ENCODE results near the gene RNF180. TPM values are rescaled to one million over a fixed set of nuclear protein-coding genes. Genes with fewer than 3 reads are reported as not detected.

Gene RNF180
- total RNA-seq, 1 donor from 2014 or later: 7.3 TPM

DNA sequence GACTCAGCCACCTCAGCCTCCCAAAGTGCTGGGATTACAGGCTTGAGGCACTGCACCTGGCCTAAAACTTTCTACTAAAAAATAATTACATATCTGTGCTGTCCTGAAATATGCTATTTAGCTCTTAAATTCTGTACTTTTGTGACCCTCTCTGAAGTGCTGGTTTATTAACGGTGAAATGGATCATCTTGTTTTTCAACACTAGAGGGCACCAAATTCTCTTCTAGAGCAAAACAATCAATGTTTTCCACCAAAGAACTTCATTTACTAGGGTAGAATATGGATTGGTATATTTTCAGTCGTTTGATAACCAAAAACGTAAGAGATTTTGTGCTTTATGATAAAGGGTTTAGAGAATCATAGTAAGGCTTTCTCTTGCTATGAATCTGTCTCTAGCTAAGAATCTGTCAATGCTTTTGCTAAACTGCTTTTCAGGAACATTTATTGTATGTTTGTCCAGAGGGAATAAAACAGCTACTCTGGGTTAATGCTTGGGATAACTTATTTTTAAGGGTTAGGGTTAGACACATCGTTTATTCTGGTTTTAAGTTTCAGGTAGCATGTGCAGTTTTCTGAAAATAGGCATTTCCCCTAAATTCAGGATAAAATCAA is 63.6 kb downstream of the RNF180 start:
- DNase-seq (ENCODE audit: low read depth, low spot score): no peak
- Mint-ChIP-seq H3K27me3 (ENCODE audit: low read depth) (no peaks in the 10 kb centered on the region), H3K4me1 (no peaks in the 10 kb centered on the region), H3K36me3 (ENCODE audit: low read depth) (peaks cover 2% of the 10 kb centered on the region), H3K4me3 (no peak overlapping the region), H3K9me3 (peaks cover 2% of the 10 kb centered on the region), H3K27ac (ENCODE audit: unreplicated experiment) (no peak overlapping the region)
- TF ChIP-seq, protein P1, sequence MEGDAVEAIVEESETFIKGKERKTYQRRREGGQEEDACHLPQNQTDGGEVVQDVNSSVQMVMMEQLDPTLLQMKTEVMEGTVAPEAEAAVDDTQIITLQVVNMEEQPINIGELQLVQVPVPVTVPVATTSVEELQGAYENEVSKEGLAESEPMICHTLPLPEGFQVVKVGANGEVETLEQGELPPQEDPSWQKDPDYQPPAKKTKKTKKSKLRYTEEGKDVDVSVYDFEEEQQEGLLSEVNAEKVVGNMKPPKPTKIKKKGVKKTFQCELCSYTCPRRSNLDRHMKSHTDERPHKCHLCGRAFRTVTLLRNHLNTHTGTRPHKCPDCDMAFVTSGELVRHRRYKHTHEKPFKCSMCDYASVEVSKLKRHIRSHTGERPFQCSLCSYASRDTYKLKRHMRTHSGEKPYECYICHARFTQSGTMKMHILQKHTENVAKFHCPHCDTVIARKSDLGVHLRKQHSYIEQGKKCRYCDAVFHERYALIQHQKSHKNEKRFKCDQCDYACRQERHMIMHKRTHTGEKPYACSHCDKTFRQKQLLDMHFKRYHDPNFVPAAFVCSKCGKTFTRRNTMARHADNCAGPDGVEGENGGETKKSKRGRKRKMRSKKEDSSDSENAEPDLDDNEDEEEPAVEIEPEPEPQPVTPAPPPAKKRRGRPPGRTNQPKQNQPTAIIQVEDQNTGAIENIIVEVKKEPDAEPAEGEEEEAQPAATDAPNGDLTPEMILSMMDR (conservative IDR thresholded peaks at IDR 0.05): peak; percentile 85

DNA sequence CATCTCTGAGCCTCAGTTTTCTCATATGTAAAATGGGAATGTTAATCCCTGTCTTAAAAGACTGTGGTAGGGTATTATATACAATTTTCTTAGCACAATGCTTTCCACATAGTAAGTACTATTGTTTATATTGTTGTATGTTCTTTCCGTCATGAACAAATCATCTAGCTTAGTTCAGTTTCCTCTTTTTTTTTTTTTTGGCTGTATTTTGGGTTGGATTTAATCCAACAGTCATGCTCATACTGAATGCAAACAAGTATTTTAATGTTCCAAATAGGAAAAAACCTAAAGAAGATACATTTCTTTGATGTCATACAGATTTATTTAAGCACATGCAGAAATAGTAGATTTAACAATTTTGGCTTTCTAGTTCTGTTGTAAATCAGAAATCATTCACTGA is 95.1 kb downstream of the RNF180 start:
- TF ChIP-seq, protein P1 (conservative IDR thresholded peaks at IDR 0.05): no peak
- H3K4me1 Mint-ChIP-seq: no peaks in the 10 kb centered on the region
- no peak for DNase-seq (ENCODE audit: low read depth, low spot score)
- no peak overlapping the region for H3K4me3 Mint-ChIP-seq
- H3K9me3 Mint-ChIP-seq: no peaks in the 10 kb centered on the region
- no peak overlapping the region for H3K27ac Mint-ChIP-seq (ENCODE audit: unreplicated experiment)
- no peaks in the 10 kb centered on the region for H3K36me3 Mint-ChIP-seq (ENCODE audit: low read depth)
- H3K27me3 Mint-ChIP-seq (ENCODE audit: low read depth): no peaks in the 10 kb centered on the region

DNA sequence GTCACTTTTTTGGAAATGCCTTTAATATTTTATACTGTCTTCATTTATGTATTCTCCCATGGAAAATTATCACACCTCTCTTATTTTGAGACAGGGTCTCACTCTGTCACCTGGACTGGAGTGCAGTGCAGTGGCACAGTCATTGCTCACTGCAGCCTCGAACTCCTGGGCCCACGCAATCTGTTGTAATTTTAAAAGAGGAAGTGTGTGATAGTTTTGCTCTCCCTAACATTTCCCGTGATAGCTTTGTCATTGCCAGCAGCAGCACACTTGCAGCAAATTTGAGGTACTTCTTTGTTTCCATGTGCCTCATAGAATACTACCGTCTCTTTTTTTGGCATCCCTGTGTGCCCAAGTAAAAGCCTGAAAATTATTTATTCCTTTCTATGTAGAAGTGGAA is 103.5 kb downstream of the RNF180 start:
- Mint-ChIP-seq H3K4me3 (no peak overlapping the region), H3K4me1 (no peaks in the 10 kb centered on the region), H3K9me3 (no peaks in the 10 kb centered on the region), H3K36me3 (ENCODE audit: low read depth) (no peaks in the 10 kb centered on the region), H3K27ac (ENCODE audit: unreplicated experiment) (no peak overlapping the region), H3K27me3 (ENCODE audit: low read depth) (no peaks in the 10 kb centered on the region)
- TF ChIP-seq, protein P1 (conservative IDR thresholded peaks at IDR 0.05): no peak
- DNase-seq (ENCODE audit: low read depth, low spot score): no peak

DNA sequence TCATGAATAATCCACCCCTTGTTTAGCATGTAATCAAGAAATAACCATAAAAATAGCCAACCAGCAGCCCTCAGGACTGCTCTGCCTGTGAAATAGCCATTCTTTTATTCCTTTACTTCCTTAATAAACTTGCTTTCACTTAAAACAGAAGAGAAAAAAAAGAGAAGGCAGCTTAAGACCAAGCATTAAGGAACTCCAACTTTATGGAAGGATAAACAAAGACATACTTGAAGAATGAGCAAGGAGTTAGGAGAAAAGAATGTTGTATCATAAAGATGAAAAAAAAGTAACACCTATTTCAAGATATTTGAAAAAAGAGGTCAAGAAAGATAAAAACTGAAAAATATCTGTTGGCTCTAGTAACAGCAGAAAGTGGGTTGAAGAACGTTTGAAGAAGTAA is 107.6 kb downstream of the RNF180 start:
- H3K4me1 Mint-ChIP-seq: no peaks in the 10 kb centered on the region
- peaks cover 1% of the 10 kb centered on the region for H3K36me3 Mint-ChIP-seq (ENCODE audit: low read depth)
- H3K27ac Mint-ChIP-seq (ENCODE audit: unreplicated experiment): no peak overlapping the region
- no peaks in the 10 kb centered on the region for H3K9me3 Mint-ChIP-seq
- TF ChIP-seq, protein P1 (conservative IDR thresholded peaks at IDR 0.05): no peak
- no peaks in the 10 kb centered on the region for H3K27me3 Mint-ChIP-seq (ENCODE audit: low read depth)
- DNase-seq (ENCODE audit: low read depth, low spot score): no peak
- H3K4me3 Mint-ChIP-seq: no peak overlapping the region

DNA sequence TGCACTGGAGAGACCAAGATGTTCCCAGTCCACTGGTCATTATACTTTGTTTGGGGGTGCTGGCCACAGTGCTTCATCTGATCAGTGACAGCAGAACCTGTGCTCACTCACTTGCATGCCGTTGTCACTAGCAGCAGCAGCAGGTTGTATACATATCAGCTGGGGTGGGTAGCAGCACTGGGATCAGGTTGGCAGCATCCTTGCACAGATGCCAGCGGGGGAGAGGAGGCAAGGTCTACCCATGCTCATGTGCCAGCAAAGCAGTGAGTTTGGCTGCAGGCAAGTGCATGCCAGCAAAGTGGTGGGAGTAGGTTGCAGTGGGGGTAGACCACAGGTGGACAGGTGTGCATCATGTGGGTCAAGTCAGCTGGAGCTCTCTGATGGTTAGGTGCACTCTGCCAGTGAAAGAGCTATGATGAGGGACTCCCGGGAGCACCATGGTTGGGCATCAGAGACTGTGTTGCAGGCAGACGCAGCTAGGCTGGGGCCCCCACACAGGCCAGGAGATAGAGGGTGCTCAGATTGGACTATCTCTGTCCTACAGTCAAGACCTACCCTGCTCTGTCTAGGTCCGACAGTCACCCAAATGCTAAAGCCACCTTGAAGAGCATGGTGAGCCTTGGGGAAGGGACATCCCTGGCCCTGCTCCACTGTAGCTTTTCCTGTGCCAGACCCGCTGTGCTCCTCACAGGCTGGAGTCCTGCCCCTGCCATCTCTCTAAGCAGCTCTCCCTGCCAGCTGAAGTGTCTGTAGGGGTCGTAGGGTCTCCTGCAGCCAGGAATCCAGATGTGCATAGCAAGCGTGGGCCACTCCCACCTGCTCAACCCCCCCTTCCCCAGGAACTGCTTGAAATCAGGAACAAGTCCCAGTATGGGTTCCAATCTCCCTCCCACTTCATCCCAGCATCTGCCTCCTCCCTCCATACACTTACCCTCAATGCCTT is 119.8 kb downstream of the RNF180 start:
- Mint-ChIP-seq H3K4me1 (no peaks in the 10 kb centered on the region), H3K36me3 (ENCODE audit: low read depth) (peaks cover 21% of the 10 kb centered on the region), H3K27me3 (ENCODE audit: low read depth) (no peaks in the 10 kb centered on the region), H3K27ac (ENCODE audit: unreplicated experiment) (no peak overlapping the region), H3K4me3 (no peak overlapping the region), H3K9me3 (peaks cover 31% of the 10 kb centered on the region)
- TF ChIP-seq, protein P1 (conservative IDR thresholded peaks at IDR 0.05): no peak
- no peak for DNase-seq (ENCODE audit: low read depth, low spot score)

Data from neural crest cell (in vitro differentiated cells).